Mucosa of rectum (tissue), 2 donors: ENCODE measurements around the gene VAV2.
"Not testable (repeated sequence)": the region's sequence is repeated elsewhere in the genome, so short reads cannot be mapped to it uniquely, and the experiment has no call there.

Experiments used
- H3K27ac ChIP-seq, 2 donors: one replicate each; pipeline ENCODE4 v1.7.0; 2013; ENCODE audit warnings: inconsistent platforms in 2 of 2, low read depth in 2 of 2, low read length in 2 of 2
- H3K27me3 ChIP-seq, 2 donors: one replicate each; pipeline ENCODE4 v1.7.0; 2013; ENCODE audit warnings: low read length in 2 of 2; ENCODE audit not compliant: control insufficient read depth in 2 of 2, insufficient read depth in 2 of 2
- H3K36me3 ChIP-seq, 2 donors: one replicate each; pipeline ENCODE4 v1.7.0; 2013; ENCODE audit warnings: low read length in 2 of 2; ENCODE audit not compliant: control insufficient read depth in 2 of 2, insufficient read depth in 2 of 2
- H3K4me1 ChIP-seq, 2 donors: one replicate each; pipeline ENCODE4 v1.7.0; 2013; ENCODE audit warnings: low read length in 2 of 2, mild to moderate bottlenecking in 1 of 2; ENCODE audit not compliant: control insufficient read depth in 2 of 2, insufficient read depth in 2 of 2
- H3K4me3 ChIP-seq, 2 donors: one replicate each; pipeline ENCODE4 v1.7.0; 2013; ENCODE audit warnings: low read length in 2 of 2
- H3K9ac ChIP-seq, 2 donors: one replicate each; pipeline ENCODE4 v1.7.0; 2013; ENCODE audit warnings: low read length in 2 of 2, low read depth in 1 of 2, mild to moderate bottlenecking in 1 of 2
- H3K9me3 ChIP-seq, 2 donors: one replicate each; pipeline ENCODE4 v1.7.0; 2013; ENCODE audit warnings: low read length in 2 of 2; ENCODE audit not compliant: control insufficient read depth in 2 of 2
- donor health status: healthy.
- donor health status: Normal muscosa, but diverticular disease.

VAV2 gene

DNA sequence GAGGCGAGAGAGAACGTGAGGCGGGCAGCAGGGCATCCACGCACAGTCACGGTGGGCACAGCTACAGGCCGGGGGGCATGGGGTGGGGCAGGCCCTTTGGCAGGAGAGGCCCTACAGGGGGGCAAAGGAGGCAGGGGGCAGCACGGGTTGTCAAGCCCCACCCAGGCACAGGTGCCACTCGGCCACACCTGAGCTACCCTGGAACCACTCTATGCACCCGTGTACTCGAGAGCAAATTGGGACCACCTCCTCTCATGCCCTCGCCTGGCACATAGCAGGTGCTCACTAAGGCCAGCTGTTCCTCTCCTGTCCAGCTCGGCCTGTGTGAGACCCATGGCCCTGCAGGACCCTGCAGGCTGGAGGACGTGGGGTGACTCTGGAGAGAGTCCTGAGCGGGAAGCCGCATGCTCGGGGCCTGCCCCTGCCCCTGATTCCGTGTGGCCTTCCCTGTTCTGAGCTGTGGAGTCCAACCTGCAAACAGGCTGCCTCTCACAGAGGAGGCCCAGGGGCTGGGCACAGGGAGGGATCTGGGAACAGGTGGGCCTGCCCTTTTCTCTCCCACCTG is 222.5 kb downstream of the VAV2 start:
- no peak overlapping the region for H3K9ac ChIP-seq
- no peaks in the 10 kb centered on the region for H3K4me1 ChIP-seq
- H3K36me3 ChIP-seq: peaks cover 23 to 41% of the 10 kb centered on the region in 2 donors
- H3K9me3 ChIP-seq: peaks cover 0 to 6% of the 10 kb centered on the region in 2 donors
- no peak overlapping the region for H3K27ac ChIP-seq
- H3K4me3 ChIP-seq: no peak overlapping the region
- H3K27me3 ChIP-seq: no peaks in the 10 kb centered on the region

DNA sequence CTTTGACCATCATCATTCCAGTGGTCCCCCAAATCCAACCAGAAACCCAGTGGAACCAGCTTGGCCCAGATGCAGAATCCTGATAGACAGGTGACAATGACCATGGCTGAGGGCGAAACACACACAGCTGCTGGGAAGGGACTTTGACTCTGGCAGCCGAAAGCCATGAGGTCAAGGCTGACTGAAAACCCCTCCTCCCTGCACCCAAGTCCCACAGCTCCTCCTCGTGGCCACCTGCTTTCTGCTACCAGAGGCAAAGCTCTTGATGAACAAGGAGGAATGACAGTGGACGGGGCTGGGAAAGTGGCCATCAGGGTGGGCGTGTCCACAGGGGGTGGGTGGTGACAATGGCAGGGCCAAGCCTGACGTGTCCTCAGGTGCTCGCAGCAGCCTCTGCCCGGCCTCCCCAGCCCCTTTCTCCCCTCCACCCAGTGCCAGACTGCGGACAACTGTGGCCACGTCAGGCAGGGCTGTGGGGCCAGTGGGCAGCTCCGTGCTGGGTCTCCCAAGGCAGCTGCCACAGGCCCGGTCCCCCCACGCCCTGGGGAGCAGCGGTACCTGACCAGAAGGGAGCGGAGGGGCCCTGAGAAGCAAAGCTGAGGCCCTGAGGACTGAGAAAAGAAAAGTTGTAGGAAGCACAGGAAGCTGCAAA is 223.1 kb downstream of the VAV2 start:
- H3K9ac ChIP-seq: no peak overlapping the region
- H3K9me3 ChIP-seq: peaks cover 0 to 6% of the 10 kb centered on the region in 2 donors
- H3K27me3 ChIP-seq: no peaks in the 10 kb centered on the region
- H3K27ac ChIP-seq: no peak overlapping the region
- peaks cover 17 to 39% of the 10 kb centered on the region in 2 donors for H3K36me3 ChIP-seq
- H3K4me3 ChIP-seq: no peak overlapping the region
- no peaks in the 10 kb centered on the region for H3K4me1 ChIP-seq

DNA sequence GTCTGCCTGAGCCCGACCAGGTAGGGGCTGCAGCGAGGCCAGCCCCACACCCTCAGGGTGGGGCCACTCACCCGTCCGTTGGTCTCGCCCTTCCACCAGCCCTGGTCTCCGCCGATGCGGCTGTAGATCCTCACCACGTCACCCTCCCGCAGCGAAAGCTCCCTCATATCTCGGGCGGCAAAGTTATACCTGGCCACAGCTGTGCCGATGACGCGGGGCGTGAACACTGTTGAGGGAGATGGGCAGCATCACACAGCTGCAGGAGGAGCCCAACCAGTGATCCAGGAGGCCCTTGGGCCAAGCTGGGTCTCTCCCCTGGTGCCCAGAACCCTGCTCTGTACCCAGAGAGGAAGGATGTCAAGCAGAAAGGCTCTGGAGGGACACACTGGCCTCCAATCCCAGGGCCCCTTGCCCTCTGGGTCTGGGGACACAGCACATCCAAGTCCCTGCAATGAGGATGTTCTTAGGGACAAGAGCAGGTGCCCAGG is 223.7 kb downstream of the VAV2 start:
- H3K27me3 ChIP-seq: no peaks in the 10 kb centered on the region
- H3K9ac ChIP-seq: no peak overlapping the region
- peaks cover 0 to 4% of the 10 kb centered on the region in 2 donors for H3K9me3 ChIP-seq
- H3K27ac ChIP-seq: no peak overlapping the region
- H3K36me3 ChIP-seq: peaks cover 20 to 41% of the 10 kb centered on the region in 2 donors
- no peaks in the 10 kb centered on the region for H3K4me1 ChIP-seq
- H3K4me3 ChIP-seq: no peak overlapping the region

DNA sequence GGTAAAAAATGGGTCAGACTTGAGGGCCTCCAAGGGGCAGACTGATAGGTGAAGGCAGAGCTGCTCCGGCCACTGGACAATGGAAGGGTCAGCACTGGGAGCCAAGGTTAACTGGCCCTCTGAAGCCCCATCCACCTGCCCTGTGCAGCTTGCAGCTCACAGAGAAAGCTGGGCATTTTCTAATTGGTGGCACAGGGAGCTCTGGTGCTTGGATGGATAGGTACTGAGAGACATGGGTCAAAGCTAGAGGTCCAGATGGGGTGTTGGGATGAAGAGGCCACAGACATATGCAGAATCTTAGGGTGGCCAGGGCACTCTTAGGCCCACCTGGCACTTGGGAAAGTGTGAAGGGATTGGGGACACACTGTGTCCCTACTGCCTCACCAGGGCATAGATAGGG is 224.5 kb downstream of the VAV2 start:
- H3K27me3 ChIP-seq: no peaks in the 10 kb centered on the region
- H3K36me3 ChIP-seq: peaks cover 21 to 42% of the 10 kb centered on the region in 2 donors
- H3K9me3 ChIP-seq: peaks cover 0 to 4% of the 10 kb centered on the region in 2 donors
- no peaks in the 10 kb centered on the region for H3K4me1 ChIP-seq
- H3K9ac ChIP-seq: no peak overlapping the region
- no peak overlapping the region for H3K4me3 ChIP-seq
- no peak overlapping the region for H3K27ac ChIP-seq

DNA sequence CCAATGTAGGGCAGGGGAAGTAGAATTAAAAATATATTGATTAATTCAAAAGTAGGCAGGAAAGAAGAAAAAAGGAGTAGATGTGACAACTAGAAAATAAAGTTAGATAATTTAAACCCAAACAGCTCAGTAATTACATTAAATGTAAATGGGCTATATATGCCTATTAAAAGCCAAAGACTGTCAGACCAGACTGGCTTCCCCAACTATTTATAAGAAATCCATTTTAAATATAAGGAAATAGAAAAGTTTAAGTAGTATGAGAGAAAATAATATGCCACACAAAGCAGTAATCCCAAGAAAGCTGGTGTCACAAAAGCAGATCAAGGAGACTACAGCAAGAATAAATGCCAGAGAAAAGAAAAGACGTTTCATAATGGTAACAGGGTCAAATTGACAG is 225.1 kb downstream of the VAV2 start:
- Histone ChIP-seq H3K27ac (no peak overlapping the region), H3K27me3 (no peaks in the 10 kb centered on the region), H3K9me3 (peaks cover 0 to 4% of the 10 kb centered on the region in 2 donors), H3K9ac (no peak overlapping the region), H3K36me3 (peaks cover 21 to 42% of the 10 kb centered on the region in 2 donors), H3K4me1 (no peaks in the 10 kb centered on the region), H3K4me3 (no peak overlapping the region)

DNA sequence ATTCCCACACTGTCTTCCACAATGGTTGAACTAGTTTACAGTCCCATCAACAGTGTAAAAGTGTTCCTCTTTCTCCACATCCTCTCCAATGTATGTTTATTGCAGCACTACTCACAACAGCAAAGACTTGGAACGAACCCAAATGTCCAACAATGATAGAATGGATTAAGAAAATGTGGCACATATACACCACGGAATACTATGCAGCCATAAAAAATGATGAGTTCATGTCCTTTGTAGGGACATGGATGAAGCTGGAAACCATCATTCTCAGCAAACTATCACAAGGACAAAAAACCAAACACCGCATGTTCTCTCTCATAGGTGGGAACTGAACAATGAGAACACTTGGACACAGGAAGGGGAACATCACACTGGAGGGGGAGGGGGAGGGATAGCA is 225.9 kb downstream of the VAV2 start:
- H3K9ac ChIP-seq, H3K27ac ChIP-seq, H3K4me3 ChIP-seq, H3K4me1 ChIP-seq, H3K27me3 ChIP-seq, H3K9me3 ChIP-seq: not testable (repeated sequence)
- H3K36me3 ChIP-seq: peaks cover 17 to 42% of the 10 kb centered on the region in 2 donors

DNA sequence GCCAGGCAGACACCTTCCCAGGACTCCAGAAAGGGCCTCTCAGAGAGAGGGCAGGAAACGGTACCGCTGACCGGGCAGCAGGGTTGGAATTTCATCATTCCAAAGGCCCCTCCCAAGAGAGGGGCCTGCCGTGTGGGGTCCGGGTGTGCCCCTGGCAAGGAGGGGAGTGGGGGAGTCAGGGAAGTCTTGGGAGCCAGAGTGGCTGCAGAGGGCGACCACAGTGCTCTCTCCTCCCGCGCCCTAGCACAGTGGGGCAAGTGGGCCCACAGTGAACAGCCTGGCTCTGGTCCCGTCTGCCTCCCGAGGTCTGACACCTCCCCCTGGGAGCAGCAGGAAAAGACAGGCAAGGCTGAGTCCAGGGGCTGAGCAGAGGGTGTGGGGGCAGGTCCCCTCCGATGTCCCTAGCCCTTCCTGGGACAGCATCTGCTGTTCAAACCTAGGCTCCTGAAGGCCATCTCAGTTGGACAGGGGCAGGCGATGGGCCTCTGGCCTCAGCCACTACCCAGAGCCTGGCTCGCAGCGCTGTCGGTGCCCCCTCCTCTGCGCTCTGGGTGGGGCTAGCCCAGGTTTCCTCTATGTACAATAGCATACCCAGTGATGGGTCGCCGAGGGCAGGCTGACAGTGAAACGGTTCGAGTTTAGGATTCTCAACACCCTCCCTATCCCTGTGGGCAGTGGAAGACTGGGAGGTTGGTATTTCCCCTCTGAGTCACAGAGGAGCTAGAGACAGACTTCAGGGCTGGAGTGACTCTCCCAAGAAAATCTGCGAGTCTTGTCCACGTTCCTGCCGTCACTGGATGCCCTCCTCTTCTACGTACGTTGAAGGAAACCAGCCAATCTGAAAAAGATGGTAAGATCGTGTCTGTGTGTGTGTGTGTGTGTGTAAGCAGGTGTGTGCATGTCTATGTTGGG is 228.6 kb downstream of the VAV2 start:
- Histone ChIP-seq H3K4me3 (no peak overlapping the region), H3K27me3 (no peaks in the 10 kb centered on the region), H3K27ac (no peak overlapping the region), H3K9ac (no peak overlapping the region), H3K9me3 (peaks cover 0 to 4% of the 10 kb centered on the region in 2 donors), H3K4me1 (no peaks in the 10 kb centered on the region), H3K36me3 (peaks cover 17 to 28% of the 10 kb centered on the region in 2 donors)

DNA sequence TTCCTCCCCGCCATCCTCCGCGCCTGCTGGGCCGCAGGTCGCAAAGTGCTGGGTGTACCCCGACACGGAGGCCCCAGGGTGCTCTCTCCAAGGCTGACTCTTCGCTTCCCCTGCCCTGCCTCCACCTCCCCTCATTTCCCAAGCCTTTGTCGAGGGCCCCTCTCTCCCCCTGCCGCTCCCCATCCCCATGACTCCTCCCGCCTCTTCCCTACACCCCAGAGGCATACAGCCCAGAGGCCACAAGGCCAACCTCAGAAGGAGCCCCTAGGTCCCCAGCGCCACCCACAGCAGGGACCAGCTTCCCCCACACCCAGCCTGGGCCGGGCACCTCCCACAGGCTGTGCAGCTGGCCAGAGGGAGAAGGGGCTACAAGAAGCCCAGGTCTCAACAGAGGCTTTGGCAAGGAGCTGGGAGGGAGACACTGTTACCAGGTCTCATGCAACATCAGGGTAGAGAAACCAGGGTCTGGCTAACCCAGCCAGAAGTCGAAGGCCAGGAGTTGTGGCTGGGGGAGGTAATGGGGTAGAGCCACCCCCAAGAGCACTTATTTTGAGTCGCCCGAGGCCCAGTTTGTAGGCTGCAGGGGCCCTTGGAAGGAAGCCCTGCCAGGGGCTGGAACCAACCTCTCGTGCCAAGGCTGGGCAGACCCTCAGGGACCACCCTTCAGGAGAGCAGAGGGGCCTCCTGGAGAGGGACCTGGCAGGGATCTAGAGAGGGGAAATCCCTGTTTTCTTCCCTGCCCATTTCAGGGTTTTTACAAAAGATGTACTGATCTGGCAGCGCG is 229.4 kb downstream of the VAV2 start:
- Histone ChIP-seq H3K36me3 (peaks cover 10 to 20% of the 10 kb centered on the region in 2 donors), H3K4me1 (no peaks in the 10 kb centered on the region), H3K9me3 (peaks cover 0 to 3% of the 10 kb centered on the region in 2 donors), H3K27me3 (no peaks in the 10 kb centered on the region), H3K27ac (no peak overlapping the region), H3K4me3 (no peak overlapping the region), H3K9ac (no peak overlapping the region)

DNA sequence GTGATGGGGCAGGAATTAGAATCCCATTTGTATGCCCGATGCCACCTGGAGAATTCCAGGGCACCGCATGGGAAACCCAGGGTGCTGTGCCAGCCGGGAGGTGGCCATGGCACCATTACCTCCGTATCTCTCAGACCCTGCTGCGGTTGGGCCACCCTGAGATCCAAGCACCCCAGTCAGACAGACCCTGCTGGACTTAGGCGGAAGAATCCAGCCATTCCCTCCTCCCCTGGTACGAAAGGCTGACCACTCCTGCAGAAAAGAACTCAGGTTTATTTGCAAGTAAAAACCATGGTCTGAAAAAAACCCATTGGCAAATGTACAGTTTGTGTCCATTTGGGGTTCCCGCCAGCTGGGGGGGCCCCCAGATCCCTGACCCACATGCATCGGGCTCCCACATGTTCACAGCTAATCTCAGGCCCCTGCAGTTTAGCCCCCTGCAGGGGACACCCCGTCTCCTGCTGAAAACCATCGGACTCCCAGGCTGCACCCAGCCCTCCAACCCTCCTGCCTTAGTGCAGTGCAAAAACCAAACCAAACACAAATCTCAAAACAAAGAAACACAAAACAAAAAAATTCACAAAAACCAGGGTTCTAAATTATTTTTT is 230.4 kb downstream of the VAV2 start:
- H3K4me3 ChIP-seq: no peak overlapping the region
- H3K36me3 ChIP-seq: peaks cover 7 to 11% of the 10 kb centered on the region in 2 donors
- H3K27me3 ChIP-seq: no peaks in the 10 kb centered on the region
- H3K9ac ChIP-seq: no peak overlapping the region
- H3K27ac ChIP-seq: no peak overlapping the region
- no peaks in the 10 kb centered on the region for H3K9me3 ChIP-seq
- H3K4me1 ChIP-seq: no peaks in the 10 kb centered on the region
